Right ventricle myocardium inferior (tissue), 1 donor: ENCODE data around the gene IGF1R. TPM values are rescaled to one million over a fixed set of nuclear protein-coding genes. Genes with fewer than 3 reads are reported as not detected.

ENCODE experiments used
- ATAC-seq: fragments of 200-7000 bp; cut with Tn5 transposase; one replicate; pipeline ENCODE4 v1.9.1; 2020; ENCODE audit warnings: mild to moderate bottlenecking, moderate library complexity
- DNase-seq: peaks from one replicate; pipeline ENCODE4 v3.0.0; 2021; ENCODE audit errors: missing footprints
- intact Hi-C: fragments of 100-400 bp; cut with DNase I; formaldehyde crosslinking; loops from one replicate; pipeline ENCODE4 v1.11.0; 2022
- total RNA-seq: library from RNA; stranded (reverse); fragmentation: NEBNext Ultra II Directional; extraction: Animal tissue kit (Norgen Biotek cat#: 25700); gene quantifications from one replicate; pipeline ENCODE4 v1.2.1, GENCODE V29; 2021
- donor health status: DM: no; HTN: yes; CAD: no; lungs with severe emphysema.

IGF1R gene
- total RNA-seq, 1 donor from 2014 or later: 26.3 TPM

GRCh38 chr15:98718426-98719136, 70.2 kb downstream of the IGF1R start:
- DNase-seq (no peak), ATAC-seq (no peak)
- intact Hi-C loops: no loop called here

- DNase-seq: no peak
- ATAC-seq: no peak
- intact Hi-C loops: no loop called here
Observed at GRCh38 chr15:98719137-98719740, 70.9 kb downstream of the IGF1R start.

- DNase-seq (no peak), ATAC-seq (no peak)
- intact Hi-C loops: no loop called here
Observed at GRCh38 chr15:98720031-98720430, 71.7 kb downstream of the IGF1R start.

- ATAC-seq (no peak), DNase-seq (no peak)
- intact Hi-C loops: no loop called here
Observed at GRCh38 chr15:98720577-98721565, 72.5 kb downstream of the IGF1R start.

GRCh38 chr15:98722209-98722608, 73.9 kb downstream of the IGF1R start:
- DNase-seq: no peak
- ATAC-seq: no peak
- intact Hi-C loops: no loop called here

GRCh38 chr15:98722645-98723044, 74.3 kb downstream of the IGF1R start:
- intact Hi-C loops: no loop called here
- ATAC-seq: no peak
- no peak for DNase-seq

GRCh38 chr15:98723195-98723594, 74.9 kb downstream of the IGF1R start:
- ATAC-seq (no peak), DNase-seq (no peak)
- intact Hi-C loops: no loop called here

- ATAC-seq (no peak), DNase-seq (no peak)
- intact Hi-C loops: no loop called here
Observed at GRCh38 chr15:98724048-98724447, 75.7 kb downstream of the IGF1R start.

GRCh38 chr15:98724494-98724893, 76.2 kb downstream of the IGF1R start:
- ATAC-seq (no peak), DNase-seq (no peak)
- intact Hi-C loops: no loop called here

- DNase-seq: no peak
- ATAC-seq: no peak
- intact Hi-C loops: loop anchor here (5.0 kb wide), 1 partner anchor 54 kb away; no protein-coding TSS in a partner anchor
Observed at GRCh38 chr15:98725874-98726273, 77.5 kb downstream of the IGF1R start.

GRCh38 chr15:98727115-98728040, 79.0 kb downstream of the IGF1R start:
- intact Hi-C loops: loop anchor here (5.0 kb wide), 1 partner anchor 55 kb away; no protein-coding TSS in a partner anchor

GRCh38 chr15:98728082-98728810, 79.9 kb downstream of the IGF1R start:
- DNase-seq (no peak), ATAC-seq (no peak)
- intact Hi-C loops: loop anchor here (5.0 kb wide), 1 partner anchor 56 kb away; no protein-coding TSS in a partner anchor

More at GRCh38 chr15:98727115-98728040, 79.0 kb downstream of the IGF1R start:
- DNase-seq: peak; percentile 88
- peak; percentile 92 for ATAC-seq

- intact Hi-C loops: loop anchor here (5.0 kb wide), 1 partner anchor 56 kb away; no protein-coding TSS in a partner anchor
- DNase-seq (no peak), ATAC-seq (no peak)
Observed at GRCh38 chr15:98728811-98729160, 80.4 kb downstream of the IGF1R start.

GRCh38 chr15:98729446-98730042, 81.2 kb downstream of the IGF1R start:
- intact Hi-C loops: loop anchor here (5.0 kb wide), 2 partner anchors 48 to 57 kb away; no protein-coding TSS in a partner anchor

GRCh38 chr15:98730860-98731711, 82.7 kb downstream of the IGF1R start:
- no peak for DNase-seq
- no peak for ATAC-seq
- intact Hi-C loops: loop anchor here (5.0 kb wide), 1 partner anchor 46 kb away; no protein-coding TSS in a partner anchor

More at GRCh38 chr15:98729446-98730042, 81.2 kb downstream of the IGF1R start:
- DNase-seq (peak; percentile 66), ATAC-seq (peak; percentile 62)
